Glomerular endothelial cell (primary cell): ENCODE measurements around the gene TCF15. TPM values are rescaled to one million over a fixed set of nuclear protein-coding genes. Genes with fewer than 3 reads are reported as not detected.
"Not testable (repeated sequence)": the region's sequence is repeated elsewhere in the genome, so short reads cannot be mapped to it uniquely, and the experiment has no call there.

Source experiments
- DNase-seq: peaks from one replicate; pipeline ENCODE4 v3.0.0-alpha.2; 2011; ENCODE audit warnings: low read depth, low spot score; ENCODE audit errors: extremely low read depth
- total RNA-seq: library from RNA; depleted of rRNA; stranded (reverse); fragments of >200 nt; gene quantifications from 2 replicates; pipeline ENCODE4 v1.2.3, GENCODE V29; 2015

The TCF15 gene
- total RNA-seq, 1 donor from 2014 or later: 20.4 TPM

GRCh38 chr20:642398-643174 is 32.5 kb upstream of the TCF15 start:
- DNase-seq: no peak

DNA sequence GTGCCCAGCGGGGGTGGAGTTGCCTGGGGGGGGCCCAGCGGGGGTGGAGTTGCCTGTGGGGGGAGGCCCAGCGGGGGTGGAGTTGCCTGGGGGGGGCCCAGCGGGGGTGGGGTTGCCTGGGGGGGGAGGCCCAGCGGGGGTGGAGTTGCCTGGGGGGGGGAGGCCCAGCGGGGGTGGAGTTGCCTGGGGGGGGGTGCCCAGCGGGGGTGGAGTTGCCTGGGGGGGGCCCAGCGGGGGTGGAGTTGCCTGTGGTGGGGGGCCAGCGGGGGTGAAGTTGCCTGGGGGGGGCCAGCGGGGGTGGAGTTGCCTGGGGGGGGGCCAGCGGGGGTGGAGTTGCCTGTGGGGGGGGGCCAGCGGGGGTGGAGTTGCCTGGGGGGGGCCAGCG is 31.9 kb upstream of the TCF15 start:
- not testable (repeated sequence) for DNase-seq

GRCh38 chr20:641516-641875 is 31.4 kb upstream of the TCF15 start:
- DNase-seq: no peak

GRCh38 chr20:640674-641515 is 30.8 kb upstream of the TCF15 start:
- DNase-seq: no peak

DNA sequence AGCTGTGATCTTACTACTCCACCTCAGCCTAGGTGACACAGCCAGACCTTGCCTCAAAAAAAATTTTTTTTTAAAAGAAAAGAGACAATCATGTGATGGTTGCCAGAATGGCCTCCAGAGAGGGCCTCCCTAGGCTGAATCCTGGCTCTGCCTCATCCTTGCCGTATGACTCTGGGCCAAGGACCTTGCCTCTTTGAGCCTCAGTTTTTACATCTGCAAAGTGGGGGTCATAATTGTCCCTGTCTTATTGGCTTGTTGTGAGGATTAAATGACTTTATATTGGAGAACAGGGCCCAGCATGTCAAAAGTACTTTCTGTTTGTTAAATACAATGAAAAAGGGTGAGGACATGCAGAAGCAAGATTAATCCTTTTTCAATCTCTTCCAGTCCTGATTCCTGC is 28.5 kb upstream of the TCF15 start:
- no peak for DNase-seq

DNA sequence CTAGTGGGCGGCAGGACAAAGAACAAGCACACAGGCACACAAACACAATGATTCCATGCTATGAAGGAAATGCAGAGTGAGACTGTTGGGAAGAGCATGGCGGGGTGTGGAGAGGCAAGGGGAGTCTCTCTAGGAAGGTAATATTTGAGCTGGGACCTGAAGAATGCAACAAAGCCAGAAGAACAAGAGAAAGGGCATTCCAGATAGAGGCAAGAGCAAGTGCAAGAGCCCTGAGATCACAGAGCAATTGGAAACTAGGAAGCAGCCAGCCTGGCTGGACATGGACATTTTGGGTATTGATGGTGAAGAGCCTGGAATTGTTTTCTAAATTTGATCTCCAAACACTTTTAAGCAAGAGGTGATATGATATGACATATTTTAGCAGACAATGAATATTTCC is 27.4 kb upstream of the TCF15 start:
- no peak for DNase-seq

GRCh38 chr20:635893-636338 is 25.8 kb upstream of the TCF15 start:
- DNase-seq: no peak

- DNase-seq: no peak
Observed at GRCh38 chr20:635028-635892, 25.2 kb upstream of the TCF15 start.

DNA sequence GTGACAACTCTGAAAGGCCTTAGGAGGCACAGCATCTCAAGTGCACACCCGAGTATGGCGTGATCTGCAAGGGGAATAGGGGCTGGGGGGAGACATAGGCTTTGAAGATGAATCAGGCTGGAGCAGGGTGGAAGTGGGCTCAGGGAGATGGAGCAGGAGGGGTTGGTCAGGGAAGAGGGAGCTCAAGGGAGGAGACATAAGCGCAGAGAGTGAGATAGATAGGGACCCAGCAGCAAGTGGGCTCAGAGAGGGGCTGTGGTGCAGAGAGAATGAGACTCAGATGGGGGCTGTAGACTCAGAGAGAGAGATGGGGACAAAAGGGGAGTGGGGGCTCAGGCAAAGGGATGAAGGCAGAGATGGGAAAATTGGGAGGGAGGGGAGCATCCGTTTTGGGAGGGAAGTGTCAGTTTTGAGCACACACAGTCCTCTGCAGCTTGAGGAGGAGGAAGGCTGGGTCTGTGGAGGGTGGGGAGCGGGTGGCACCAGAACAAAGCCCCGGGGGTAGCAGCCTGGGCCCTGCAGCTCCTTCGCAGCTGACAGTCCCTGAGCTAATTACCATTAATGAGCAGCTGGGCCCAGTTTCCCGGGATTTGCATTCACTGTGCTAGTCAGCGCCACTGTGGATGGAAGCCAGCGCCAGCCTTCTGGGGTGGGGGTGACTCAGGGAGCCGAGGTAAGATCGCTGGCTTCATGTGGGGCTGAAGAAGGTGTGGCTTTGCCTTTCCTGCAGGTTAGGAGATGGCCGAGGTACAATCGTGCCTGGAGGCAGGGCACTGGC is 24.2 kb upstream of the TCF15 start:
- no peak for DNase-seq

GRCh38 chr20:631101-631500 is 21.0 kb upstream of the TCF15 start:
- DNase-seq: no peak

DNA sequence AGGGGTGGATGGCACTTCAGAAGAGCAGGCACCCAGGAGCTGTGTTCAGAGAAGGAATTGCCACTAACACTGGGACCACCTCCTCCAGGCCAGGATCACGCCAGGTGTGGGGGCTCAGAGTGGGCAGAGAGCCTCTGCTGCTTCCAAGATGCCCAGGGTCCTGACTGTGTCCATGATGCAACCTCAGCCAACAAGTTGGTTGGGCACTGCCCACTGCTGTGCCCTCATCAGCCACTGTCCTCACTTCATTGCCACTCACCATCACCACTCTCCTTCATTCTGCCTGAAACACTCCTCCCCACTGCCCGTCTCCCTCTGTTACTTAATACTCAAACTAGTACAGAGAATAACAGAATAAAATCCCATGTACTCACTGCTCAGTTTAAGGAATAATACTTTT is 16.5 kb upstream of the TCF15 start:
- DNase-seq: no peak

GRCh38 chr20:625360-625932 is 15.3 kb upstream of the TCF15 start:
- DNase-seq: peak; percentile 34

DNA sequence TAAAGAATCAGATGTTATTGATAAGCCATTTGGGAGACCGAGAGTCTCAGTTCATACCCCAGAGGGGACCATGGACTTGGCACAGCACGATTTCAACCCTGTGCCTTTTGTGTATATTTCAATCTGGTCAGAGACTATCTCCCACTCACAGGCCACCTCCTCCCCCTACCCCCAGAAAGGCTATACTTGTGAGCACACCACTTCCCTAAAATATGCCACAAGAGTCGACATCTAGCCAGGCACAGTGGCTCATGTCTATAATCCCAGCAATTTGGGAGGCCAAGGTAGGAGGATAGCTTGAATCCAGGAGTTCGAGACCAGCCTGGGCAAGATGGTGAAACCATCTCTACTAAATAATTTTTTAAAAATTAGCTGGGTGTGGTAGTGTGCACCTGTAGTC is 13.6 kb upstream of the TCF15 start:
- no peak for DNase-seq

GRCh38 chr20:623021-623420 is 12.9 kb upstream of the TCF15 start:
- DNase-seq: no peak

GRCh38 chr20:622161-622560 is 12.1 kb upstream of the TCF15 start:
- DNase-seq: no peak

DNA sequence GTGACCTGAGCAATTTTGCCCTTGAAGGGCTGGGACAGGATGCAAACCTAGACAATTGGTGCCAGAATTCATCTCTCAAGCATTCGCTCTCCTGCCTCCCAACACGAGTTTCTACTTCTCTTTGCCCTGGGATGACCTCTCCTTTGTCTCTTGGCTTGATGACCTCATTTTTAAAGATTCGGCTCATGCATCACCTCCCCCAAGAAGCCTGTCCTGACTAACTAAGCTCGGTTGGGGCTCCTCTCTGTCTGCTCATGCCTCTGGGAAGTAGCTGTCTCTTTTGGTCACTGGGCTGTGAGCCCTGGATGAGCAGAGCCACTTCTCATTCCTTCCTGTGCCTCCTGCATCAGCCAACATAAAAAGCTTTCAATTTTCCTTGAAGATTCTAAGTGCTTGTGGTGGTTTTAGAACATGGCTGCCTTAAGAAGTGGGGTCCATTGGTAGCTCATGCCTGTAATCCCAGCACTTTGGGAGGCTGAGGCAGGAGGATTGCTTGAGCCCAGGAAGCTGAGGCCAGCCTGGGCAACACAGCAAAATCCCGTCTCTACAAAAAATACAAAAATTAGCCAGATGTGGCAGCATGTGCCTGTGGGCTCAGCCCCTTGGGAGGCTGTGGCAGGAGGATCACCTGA is 11.1 kb upstream of the TCF15 start:
- no peak for DNase-seq

GRCh38 chr20:620246-620645 is 10.1 kb upstream of the TCF15 start:
- DNase-seq: no peak

DNA sequence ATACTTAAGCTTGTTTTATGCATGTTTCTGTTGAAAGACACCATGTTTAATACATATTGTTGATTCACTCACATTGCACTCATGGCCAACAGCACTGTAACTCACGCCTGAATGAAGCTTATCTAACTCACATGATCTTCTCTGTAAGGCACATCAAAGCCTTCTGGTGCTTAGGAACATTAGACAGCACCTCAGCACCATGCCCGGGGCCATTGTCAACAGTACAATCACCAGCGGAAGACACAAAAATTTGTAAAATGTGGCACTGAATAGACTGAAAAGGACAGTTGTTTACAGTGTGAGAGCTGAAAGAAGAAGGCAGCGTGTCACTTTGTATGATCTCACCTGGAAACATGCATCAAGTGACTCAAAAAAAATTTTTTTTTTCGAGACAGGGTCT is 8.9 kb upstream of the TCF15 start:
- DNase-seq: no peak

DNA sequence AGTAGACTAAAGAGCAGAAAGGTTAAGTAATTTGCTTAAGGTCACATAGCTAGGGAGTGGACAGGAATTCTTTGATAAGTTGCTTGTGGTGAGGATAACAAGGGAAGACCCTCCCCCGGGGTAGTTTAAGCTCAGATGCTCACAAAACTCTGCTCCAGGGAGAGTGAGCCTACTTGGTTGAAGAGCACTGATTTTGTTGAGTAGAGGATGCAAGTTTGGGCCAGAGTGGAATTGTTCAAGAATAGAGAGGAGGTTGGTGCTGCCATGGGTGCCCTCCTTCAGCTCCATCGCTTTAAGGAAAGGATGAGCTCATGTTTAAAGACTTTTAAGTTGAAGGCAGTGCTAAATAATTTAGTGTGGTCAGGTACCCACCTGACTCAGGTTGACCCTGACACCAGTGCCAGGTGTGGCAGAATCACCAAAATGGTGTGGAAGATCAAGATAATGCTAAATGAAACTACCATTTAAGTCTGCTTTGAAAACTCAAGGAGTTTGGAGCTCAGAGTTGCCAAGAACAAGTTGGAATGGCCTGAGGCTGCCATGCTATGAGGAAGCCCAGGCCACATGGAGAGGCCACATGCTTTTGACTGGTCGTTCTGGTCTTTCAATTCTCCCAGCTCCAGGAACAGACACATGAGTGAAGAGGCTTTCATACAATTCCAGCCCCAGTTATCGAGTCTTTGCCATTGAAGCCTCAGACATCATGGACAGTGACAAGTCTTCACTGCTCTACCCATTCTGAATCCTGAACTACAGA is 8.0 kb upstream of the TCF15 start:
- no peak for DNase-seq
